Testis (tissue), 3 donors: ENCODE data around the gene FAM216A. TPM values are rescaled to one million over a fixed set of nuclear protein-coding genes. Genes with fewer than 3 reads are reported as not detected.
"Not testable (repeated sequence)": the region's sequence is repeated elsewhere in the genome, so short reads cannot be mapped to it uniquely, and the experiment has no call there.

Experiments used
- DNase-seq: peaks from one replicate; pipeline ENCODE4 v3.0.0-alpha.2; 2019
- H3K27ac ChIP-seq, 2 donors: fragments of 200-600 bp; sonication (generic); one replicate each; pipeline ENCODE4 v1.5.1; 2019
- H3K27me3 ChIP-seq: fragments of 200-600 bp; sonication (generic); one replicate; pipeline ENCODE4 v1.5.1; 2019
- H3K36me3 ChIP-seq: fragments of 200-600 bp; sonication (generic); one replicate; pipeline ENCODE4 v1.5.1; 2017; ENCODE audit warnings: low read depth; ENCODE audit errors: missing control alignments
- H3K4me1 ChIP-seq: fragments of 200-600 bp; sonication (generic); one replicate; pipeline ENCODE4 v1.5.1; 2019
- H3K4me3 ChIP-seq, 2 donors: fragments of 200-600 bp; sonication (generic); one replicate each; pipeline ENCODE4 v1.5.1; 2017 to 2019
- H3K9me3 ChIP-seq: fragments of 200-600 bp; sonication (generic); one replicate; pipeline ENCODE4 v1.5.1; 2017
- POLR2A ChIP-seq: fragments of 450-650 bp; IDR thresholded peaks from one replicate; pipeline ENCODE4 v1.6.1; 2017; ENCODE audit warnings: antibody characterized with exemption, mild to moderate bottlenecking, moderate library complexity
- WGBS, 2 donors: methylation state at CpG; one replicate each; pipeline ENCODE4 v1.1.5; 2018; 5-methylcytosine and 5-hydroxymethylcytosine counted together
- intact Hi-C: fragments of 100-400 bp; cut with DNase I; formaldehyde crosslinking; loops from one replicate; pipeline ENCODE4 v1.15.1; 2023; ENCODE audit warnings: low total_unique reads
- polyA plus RNA-seq: library from polyadenylated mRNA; stranded (reverse); fragments of 350-450 nt; fragmentation: Illumina TruSeq; extraction: RNeasy Lipid Tissue Mini Kit (QIAGEN cat#74804); gene quantifications from one replicate; pipeline ENCODE4 v1.2.3, GENCODE V29; 2014; ENCODE audit warnings: low read depth, low replicate concordance; ENCODE audit not compliant: insufficient read depth
- total RNA-seq, 2 donors: library from RNA; depleted of rRNA; stranded (reverse); fragments of >200 nt; gene quantifications; one replicate each; pipeline ENCODE4 v1.2.3, GENCODE V29; 2016
- TF ChIP-seq, protein P1 (sequence below), 3 experiments: fragments of 450-650 bp in 2 of 3; fragments of 200-600 bp in 1 of 3; sonication (generic) in 1 of 3; IDR thresholded peaks; one replicate each; pipeline ENCODE4 v1.5.1; 2016 to 2019; ENCODE audit warnings: antibody characterized with exemption in 3 of 3, mild to moderate bottlenecking in 2 of 3, moderate library complexity in 1 of 3

The FAM216A gene
- total and polyA plus RNA-seq, 3 donors from 2014 or later: 39.7 to 110 (median 45.6) TPM

DNA sequence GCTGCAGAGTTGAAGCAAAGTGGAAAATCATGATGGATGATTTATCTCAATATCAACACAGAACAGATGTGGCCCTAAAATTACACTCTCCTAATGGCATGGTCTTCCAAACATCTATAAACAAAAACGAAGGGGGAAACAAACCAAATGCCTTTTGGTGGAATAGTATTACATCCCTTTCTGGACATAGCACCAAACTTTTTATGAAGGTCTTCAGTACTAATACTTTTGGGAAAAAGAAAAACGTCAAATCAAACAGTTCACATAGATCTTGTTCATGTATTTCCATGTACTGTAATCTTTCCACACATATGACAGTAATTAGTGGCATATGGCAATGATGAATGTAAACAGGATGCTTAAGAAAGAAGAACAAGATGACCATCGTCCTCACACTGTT lies 42.2 kb upstream of the FAM216A start:
- DNase-seq: no peak
- H3K4me3 ChIP-seq: no peak overlapping the region
- H3K27me3 ChIP-seq: no peaks in the 10 kb centered on the region
- no peak for TF ChIP-seq POLR2A
- TF ChIP-seq, protein P1, sequence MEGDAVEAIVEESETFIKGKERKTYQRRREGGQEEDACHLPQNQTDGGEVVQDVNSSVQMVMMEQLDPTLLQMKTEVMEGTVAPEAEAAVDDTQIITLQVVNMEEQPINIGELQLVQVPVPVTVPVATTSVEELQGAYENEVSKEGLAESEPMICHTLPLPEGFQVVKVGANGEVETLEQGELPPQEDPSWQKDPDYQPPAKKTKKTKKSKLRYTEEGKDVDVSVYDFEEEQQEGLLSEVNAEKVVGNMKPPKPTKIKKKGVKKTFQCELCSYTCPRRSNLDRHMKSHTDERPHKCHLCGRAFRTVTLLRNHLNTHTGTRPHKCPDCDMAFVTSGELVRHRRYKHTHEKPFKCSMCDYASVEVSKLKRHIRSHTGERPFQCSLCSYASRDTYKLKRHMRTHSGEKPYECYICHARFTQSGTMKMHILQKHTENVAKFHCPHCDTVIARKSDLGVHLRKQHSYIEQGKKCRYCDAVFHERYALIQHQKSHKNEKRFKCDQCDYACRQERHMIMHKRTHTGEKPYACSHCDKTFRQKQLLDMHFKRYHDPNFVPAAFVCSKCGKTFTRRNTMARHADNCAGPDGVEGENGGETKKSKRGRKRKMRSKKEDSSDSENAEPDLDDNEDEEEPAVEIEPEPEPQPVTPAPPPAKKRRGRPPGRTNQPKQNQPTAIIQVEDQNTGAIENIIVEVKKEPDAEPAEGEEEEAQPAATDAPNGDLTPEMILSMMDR (IDR thresholded peaks at IDR 0.05): no peak
- no peaks in the 10 kb centered on the region for H3K36me3 ChIP-seq
- intact Hi-C loops: no loop called here
- H3K27ac ChIP-seq: no peak overlapping the region
- 50 to 52% methylated on average over 3 of the region's 3 CpGs for WGBS, 2 donors
- no peaks in the 10 kb centered on the region for H3K9me3 ChIP-seq
- peaks cover 8% of the 10 kb centered on the region for H3K4me1 ChIP-seq

DNA sequence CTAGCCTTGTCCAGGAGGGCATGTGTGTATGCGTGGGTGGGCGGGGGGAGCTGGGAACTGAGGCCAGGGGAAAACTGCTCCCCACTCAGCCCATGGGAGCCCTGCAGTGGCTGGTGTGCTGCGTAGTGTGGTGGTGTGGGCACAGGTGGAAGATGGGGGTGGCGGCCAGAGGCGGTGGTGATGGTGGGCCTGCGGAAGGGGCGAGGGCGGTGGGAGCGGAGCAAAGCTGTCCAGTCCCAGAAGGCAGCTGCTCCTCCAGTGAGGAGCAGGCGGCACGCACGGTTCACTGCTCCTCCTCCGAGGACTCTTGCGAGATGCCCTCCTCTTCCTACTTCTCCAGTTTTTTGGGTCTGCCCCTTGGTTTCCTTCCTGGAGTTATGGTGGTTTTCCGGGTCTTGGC lies 39.0 kb upstream of the FAM216A start:
- H3K9me3 ChIP-seq, DNase-seq, H3K4me1 ChIP-seq, H3K36me3 ChIP-seq, H3K27ac ChIP-seq, H3K27me3 ChIP-seq, H3K4me3 ChIP-seq: not testable (repeated sequence)
- intact Hi-C loops: loop anchor here (10.0 kb wide), 1 partner anchor 325 kb away; no protein-coding TSS in a partner anchor
- 70 to 75% methylated on average over 8 to 15 of the region's 15 CpGs for WGBS, 2 donors

DNA sequence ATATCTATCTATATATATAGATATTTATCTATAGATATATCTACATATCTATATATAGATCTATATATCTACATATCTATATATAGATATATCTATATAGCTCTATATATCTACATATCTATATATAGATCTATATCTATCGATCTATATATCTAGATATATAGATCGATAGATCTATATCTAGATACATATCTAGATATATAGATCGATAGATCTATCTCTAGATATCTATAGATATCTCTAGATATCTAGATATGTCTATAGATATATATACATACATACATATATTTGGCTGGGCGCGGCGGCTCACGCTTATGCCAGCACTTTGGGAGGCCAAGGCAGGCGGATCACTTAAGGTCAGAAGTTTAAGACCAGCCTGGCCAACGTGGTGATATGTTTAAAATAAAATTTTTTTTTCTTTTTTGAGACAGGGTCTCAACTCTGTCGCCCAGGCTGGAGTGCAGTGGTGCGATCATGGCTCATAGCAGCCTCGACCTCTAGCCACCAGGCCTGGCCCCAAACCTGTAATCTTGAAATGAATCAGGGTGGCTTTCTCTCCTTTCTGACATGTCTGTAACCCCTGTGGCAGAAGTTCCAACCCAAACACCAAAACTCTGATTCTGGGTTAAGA lies 36.6 kb upstream of the FAM216A start:
- Histone ChIP-seq H3K27ac (peak overlapping the region; percentile 59 to 68), H3K4me1 (no peaks in the 10 kb centered on the region), H3K4me3 (peak overlapping the region; percentile 56 to 64), H3K9me3 (no peaks in the 10 kb centered on the region), H3K27me3 (no peaks in the 10 kb centered on the region), H3K36me3 (no peaks in the 10 kb centered on the region)
- 63 to 80% methylated on average over 11 to 12 of the region's 12 CpGs for WGBS, 2 donors
- DNase-seq: no peak
- TF ChIP-seq, protein P1 (IDR thresholded peaks at IDR 0.05): no peak
- TF ChIP-seq POLR2A: no peak
- intact Hi-C loops: loop anchor here (10.0 kb wide), 1 partner anchor 327 kb away; no protein-coding TSS in a partner anchor

DNA sequence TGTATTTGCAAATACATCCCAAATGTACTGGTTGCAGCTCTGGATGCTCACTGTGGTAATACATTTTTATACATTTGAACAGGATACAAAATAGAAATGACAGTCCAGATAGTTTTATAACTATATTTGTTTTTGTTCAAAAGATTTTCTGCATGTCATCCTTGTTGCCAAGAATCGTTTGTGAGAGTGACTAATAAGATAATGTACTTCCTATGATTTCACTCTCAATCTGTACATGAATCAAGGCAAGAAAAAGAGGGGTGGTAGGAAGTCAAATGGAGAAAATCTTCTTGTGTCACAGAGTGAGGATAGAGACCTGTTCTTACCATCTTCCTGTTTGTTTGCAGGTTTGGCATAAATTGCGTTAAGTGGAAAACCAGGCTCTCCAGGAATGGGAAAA lies 32.4 kb upstream of the FAM216A start:
- H3K36me3 ChIP-seq: no peaks in the 10 kb centered on the region
- H3K9me3 ChIP-seq: no peaks in the 10 kb centered on the region
- 57 to 59% methylated on average over 2 of the region's 2 CpGs for WGBS, 2 donors
- H3K27ac ChIP-seq: no peak overlapping the region
- TF ChIP-seq, protein P1 (IDR thresholded peaks at IDR 0.05): no peak
- no peak for TF ChIP-seq POLR2A
- H3K4me3 ChIP-seq: no peak overlapping the region
- no peaks in the 10 kb centered on the region for H3K4me1 ChIP-seq
- DNase-seq: no peak
- no peaks in the 10 kb centered on the region for H3K27me3 ChIP-seq
- intact Hi-C loops: loop anchor here (10.0 kb wide), 1 partner anchor 331 kb away; no protein-coding TSS in a partner anchor

DNA sequence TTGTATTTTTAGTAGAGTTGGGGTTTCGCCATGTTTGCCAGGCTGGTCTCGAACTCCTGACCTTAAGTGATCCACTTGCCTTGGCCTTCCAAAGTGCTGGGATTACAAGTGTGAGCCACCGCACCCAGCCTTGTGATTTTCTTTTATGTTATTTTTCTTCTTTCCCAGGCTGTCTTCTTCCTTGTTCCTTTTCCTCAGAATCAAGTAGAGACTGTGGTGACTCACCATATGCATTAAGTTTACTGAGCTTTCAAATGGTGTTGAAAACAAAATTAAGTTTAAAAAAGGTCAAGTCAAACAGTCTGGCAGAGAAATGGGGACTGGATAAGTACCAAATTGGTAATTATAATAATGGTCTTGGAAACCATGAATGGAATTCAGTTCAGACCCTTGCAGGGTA lies 24.2 kb upstream of the FAM216A start:
- DNase-seq: no peak
- Histone ChIP-seq H3K4me3 (no peak overlapping the region), H3K36me3 (no peaks in the 10 kb centered on the region), H3K9me3 (no peaks in the 10 kb centered on the region), H3K4me1 (peaks cover 5% of the 10 kb centered on the region), H3K27me3 (no peaks in the 10 kb centered on the region), H3K27ac (no peak overlapping the region)
- no peak for TF ChIP-seq POLR2A
- TF ChIP-seq, protein P1 (IDR thresholded peaks at IDR 0.05): no peak
- 96 to 100% methylated on average over 3 of the region's 3 CpGs for WGBS, 2 donors
- intact Hi-C loops: no loop called here
